OCI-LY3 (cell line): Measurements from ENCODE around the gene KCNH5.

Source experiments
- CTCF ChIP-seq: fragments of 200-600, 300-600 bp; sonication (generic); IDR thresholded peaks from 2 replicates; pipeline ENCODE4 v1.5.1; 2014; ENCODE audit warnings: antibody characterized with exemption, low read length, low read depth
- EZH2phosphoT487 ChIP-seq: fragments of 200-600 bp; shearing (Covaris generic); IDR thresholded peaks from 2 replicates; pipeline ENCODE4 v1.6.1; 2018; ENCODE audit warnings: antibody characterized with exemption, mixed run types, low read depth

- no peak for TF ChIP-seq CTCF
- no peak for TF ChIP-seq EZH2phosphoT487
These were observed 237.6 kb downstream of the KCNH5 start for GRCh38 chr14:62807636-62808035.
